Neutrophil (primary cell): ENCODE results near the gene ASB3.
A peak's percentile ranks its signal among the peaks of the same experiment; 100 is the strongest.

Experiments
- H3K27ac ChIP-seq: fragments of 200-600 bp; sonication (generic); 2 replicates; pipeline ENCODE4 v1.5.1; 2016; ENCODE audit warnings: mild to moderate bottlenecking, moderate library complexity
- H3K27me3 ChIP-seq: fragments of 200-600 bp; sonication (generic); 2 replicates; pipeline ENCODE4 v1.6.0; 2016; ENCODE audit warnings: mild to moderate bottlenecking
- H3K36me3 ChIP-seq: fragments of 200-600 bp; sonication (generic); 2 replicates; pipeline ENCODE4 v1.5.1; 2017
- H3K4me1 ChIP-seq, 2 experiments: fragments of 200-600 bp in 1 of 2; sonication (generic) in 1 of 2; 1 replicate in 1 of 2; 2 replicates in 1 of 2; pipeline versions ENCODE4 v1.5.1 to v1.6.1; 2013 to 2016; ENCODE audit warnings: low read depth in 1 of 2, low read length in 1 of 2, mild to moderate bottlenecking in 1 of 2, moderate library complexity in 1 of 2; ENCODE audit not compliant: control insufficient read depth in 1 of 2, insufficient read depth in 1 of 2
- H3K4me3 ChIP-seq, 2 experiments: fragments of 200-600 bp in 1 of 2; sonication (generic) in 1 of 2; 1 replicate in 1 of 2; 2 replicates in 1 of 2; pipeline ENCODE4 v1.5.1; 2013 to 2016; ENCODE audit warnings: low read depth in 1 of 2, low read length in 1 of 2, mild to moderate bottlenecking in 1 of 2, moderate library complexity in 1 of 2
- H3K9me3 ChIP-seq: fragments of 200-600 bp; sonication (generic); 2 replicates; pipeline ENCODE4 v1.5.1; 2016
- TF ChIP-seq, protein P1 (sequence below): fragments of 200-600 bp; sonication (generic); IDR thresholded peaks from 2 replicates; pipeline ENCODE4 v1.5.1; 2016; ENCODE audit warnings: antibody characterized with exemption

The ASB3 gene

GRCh38 chr2:53801547-53801946 lies 14.8 kb upstream of the ASB3 start:
- Histone ChIP-seq H3K36me3 (peaks cover 39% of the 10 kb centered on the region), H3K27ac (no peak overlapping the region), H3K27me3 (no peaks in the 10 kb centered on the region), H3K9me3 (no peaks in the 10 kb centered on the region), H3K4me1 (no peaks in the 10 kb centered on the region), H3K4me3 (no peak overlapping the region)
- TF ChIP-seq, protein P1, sequence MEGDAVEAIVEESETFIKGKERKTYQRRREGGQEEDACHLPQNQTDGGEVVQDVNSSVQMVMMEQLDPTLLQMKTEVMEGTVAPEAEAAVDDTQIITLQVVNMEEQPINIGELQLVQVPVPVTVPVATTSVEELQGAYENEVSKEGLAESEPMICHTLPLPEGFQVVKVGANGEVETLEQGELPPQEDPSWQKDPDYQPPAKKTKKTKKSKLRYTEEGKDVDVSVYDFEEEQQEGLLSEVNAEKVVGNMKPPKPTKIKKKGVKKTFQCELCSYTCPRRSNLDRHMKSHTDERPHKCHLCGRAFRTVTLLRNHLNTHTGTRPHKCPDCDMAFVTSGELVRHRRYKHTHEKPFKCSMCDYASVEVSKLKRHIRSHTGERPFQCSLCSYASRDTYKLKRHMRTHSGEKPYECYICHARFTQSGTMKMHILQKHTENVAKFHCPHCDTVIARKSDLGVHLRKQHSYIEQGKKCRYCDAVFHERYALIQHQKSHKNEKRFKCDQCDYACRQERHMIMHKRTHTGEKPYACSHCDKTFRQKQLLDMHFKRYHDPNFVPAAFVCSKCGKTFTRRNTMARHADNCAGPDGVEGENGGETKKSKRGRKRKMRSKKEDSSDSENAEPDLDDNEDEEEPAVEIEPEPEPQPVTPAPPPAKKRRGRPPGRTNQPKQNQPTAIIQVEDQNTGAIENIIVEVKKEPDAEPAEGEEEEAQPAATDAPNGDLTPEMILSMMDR = no peak

DNA sequence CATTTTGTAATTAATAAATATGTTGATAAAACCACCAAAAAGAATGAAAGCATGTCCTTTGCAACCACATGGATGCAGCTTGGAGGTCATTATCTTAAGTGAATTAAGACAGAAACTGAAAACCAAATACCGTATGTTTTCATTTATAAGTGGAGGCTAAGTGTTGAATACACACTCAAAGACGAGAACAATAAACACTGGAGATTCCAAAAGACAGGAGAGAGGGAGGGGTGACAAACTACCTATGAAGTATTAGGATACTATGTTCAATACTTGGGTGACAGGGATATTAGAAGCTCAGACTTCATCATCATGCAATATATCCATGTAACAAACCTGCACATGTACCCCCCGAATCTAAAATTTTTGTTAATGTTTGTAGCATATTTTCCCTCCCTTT lies 7.1 kb upstream of the ASB3 start:
- peaks cover 31% of the 10 kb centered on the region for H3K36me3 ChIP-seq
- no peak overlapping the region for H3K27ac ChIP-seq
- no peaks in the 10 kb centered on the region for H3K4me1 ChIP-seq
- no peak overlapping the region for H3K4me3 ChIP-seq
- TF ChIP-seq, protein P1 = no peak
- no peaks in the 10 kb centered on the region for H3K27me3 ChIP-seq
- H3K9me3 ChIP-seq = no peaks in the 10 kb centered on the region

- no peaks in the 10 kb centered on the region for H3K27me3 ChIP-seq
- peaks cover 25% of the 10 kb centered on the region for H3K36me3 ChIP-seq
- H3K4me1 ChIP-seq = peaks cover under 1 to 1% of the 10 kb centered on the region in 2 experiments
- TF ChIP-seq, protein P1 = no peak
- H3K4me3 ChIP-seq = no peak overlapping the region
- H3K9me3 ChIP-seq = no peaks in the 10 kb centered on the region
- no peak overlapping the region for H3K27ac ChIP-seq
Measured at GRCh38 chr2:53793261-53793660, 6.5 kb upstream of the ASB3 start.

DNA sequence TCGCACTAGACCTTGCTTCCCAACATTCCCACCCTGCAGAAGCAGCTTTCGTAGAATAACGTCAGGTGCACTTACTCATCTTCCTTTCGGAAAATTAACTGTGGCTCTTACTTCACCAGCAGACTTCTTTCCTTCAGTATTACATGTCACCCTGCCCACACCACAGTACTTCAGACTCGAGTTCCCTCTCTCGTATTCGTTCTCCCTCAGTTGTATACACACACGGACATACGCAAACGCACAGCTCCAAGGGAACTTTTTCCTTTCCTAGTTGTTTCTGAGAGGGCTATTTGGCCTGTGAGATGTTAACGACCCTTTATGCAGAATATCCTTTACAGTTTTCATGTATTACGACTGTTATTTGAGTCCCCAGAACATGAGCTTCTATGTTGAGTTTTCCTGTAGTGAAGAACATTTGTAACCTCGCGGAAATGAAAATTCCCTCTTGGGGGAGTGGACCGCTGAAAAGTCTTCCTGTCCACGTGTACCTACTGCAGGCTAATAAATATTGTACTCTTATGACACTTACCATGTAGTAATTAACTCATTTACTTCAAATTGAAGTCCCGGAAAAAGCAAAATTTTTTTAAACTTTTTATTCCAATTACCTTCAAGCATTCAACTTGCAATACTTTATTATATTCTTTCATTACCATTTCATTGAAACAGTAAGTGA lies 999 bp upstream of the ASB3 start:
- Histone ChIP-seq H3K27me3 (no peaks in the 10 kb centered on the region), H3K36me3 (no peaks in the 10 kb centered on the region), H3K9me3 (no peaks in the 10 kb centered on the region), H3K27ac (peak overlapping the region; percentile 87), H3K4me3 (peak overlapping the region; percentile 80 to 91), H3K4me1 (peaks cover 20 to 23% of the 10 kb centered on the region in 2 experiments)
- TF ChIP-seq, protein P1 = no peak

GRCh38 chr2:53786352-53786704 lies 425 bp downstream of the ASB3 start:
- TF ChIP-seq, protein P1 = no peak
- no peaks in the 10 kb centered on the region for H3K9me3 ChIP-seq

More at GRCh38 chr2:53786352-53786704, 425 bp downstream of the ASB3 start:
- Histone ChIP-seq H3K36me3 (no peaks in the 10 kb centered on the region), H3K4me3 (peak overlapping the region; percentile 80 to 91), H3K27ac (peak overlapping the region; percentile 87), H3K27me3 (no peaks in the 10 kb centered on the region), H3K4me1 (peaks cover 20 to 23% of the 10 kb centered on the region in 2 experiments)
